H1 (cell line): ENCODE results near the gene STKLD1. TPM values are rescaled to one million over a fixed set of nuclear protein-coding genes. Genes with fewer than 3 reads are reported as not detected.

Experiments
- EZH2 ChIP-seq: fragments of 200-600 bp; sonication (generic); IDR thresholded peaks from 2 replicates; pipeline ENCODE4 v1.7.1; 2012; ENCODE audit warnings: low read depth, mild to moderate bottlenecking, moderate library complexity, low read length, inconsistent platforms; ENCODE audit not compliant: severe bottlenecking
- FOSL1 ChIP-seq: IDR thresholded peaks from 2 replicates; pipeline ENCODE4 v1.6.1; 2011; ENCODE audit warnings: mild to moderate bottlenecking, low read depth, low read length, moderate library complexity; ENCODE audit not compliant: insufficient read depth
- JUN ChIP-seq: IDR thresholded peaks from 2 replicates; pipeline ENCODE4 v1.6.1; 2011; ENCODE audit warnings: low read depth, mild to moderate bottlenecking, improper control_type of control experiment, low read length
- KDM4A ChIP-seq: IDR thresholded peaks from one replicate; pipeline ENCODE4 v1.7.1; 2012; ENCODE audit warnings: low read depth, mild to moderate bottlenecking, moderate library complexity, low read length, inconsistent platforms; ENCODE audit not compliant: severe bottlenecking
- MAFK ChIP-seq: IDR thresholded peaks from 2 replicates; pipeline ENCODE4 v1.6.1; 2012; ENCODE audit warnings: low read depth, mild to moderate bottlenecking, improper control_type of control experiment, low read length
- SIN3A ChIP-seq, 2 experiments: IDR thresholded peaks in 1 of 2; conservative IDR thresholded peaks in 1 of 2; 2 replicates each; pipeline ENCODE4 v1.6.1; 2011 to 2012; ENCODE audit warnings: low read length in 2 of 2, improper control_type of control experiment in 1 of 2, low read depth in 1 of 2, mild to moderate bottlenecking in 1 of 2
- SP1 ChIP-seq: IDR thresholded peaks from 2 replicates; pipeline ENCODE4 v1.6.1; 2011; ENCODE audit warnings: low read depth, low read length
- polyA plus RNA-seq, 7 experiments: library from polyadenylated mRNA; depleted of rRNA in 3 of 7; stranded (reverse) in 5 of 7; unstranded in 2 of 7; fragments of >200 nt in 5 of 7; fragments of 200-250 nt in 2 of 7; gene quantifications; 1 replicate in 5 of 7; 2 replicates in 1 of 7; 4 replicates in 1 of 7; pipeline versions ENCODE4 v1.2.1 to v1.2.3, GENCODE V29; 2011 to 2013; ENCODE audit warnings: missing spikeins in 2 of 7, mixed read lengths in 2 of 7
- total RNA-seq: library from RNA; stranded (reverse); fragmentation: NEBNext Ultra II Directional; extraction: Animal tissue kit (Norgen Biotek cat#: 25700); gene quantifications from 2 replicates; pipeline ENCODE4 v1.2.1, GENCODE V29; 2021

The STKLD1 gene
- total and polyA plus RNA-seq, 2 of the 8 experiments (the other 6 are each of a cell fraction or from before 2014, with no cell fraction given), result 0.26 TPM; not detected in 1

- TF ChIP-seq EZH2 (no peak), SP1 (no peak), MAFK (no peak), FOSL1 (no peak), KDM4A (no peak), JUN (no peak), SIN3A (conservative IDR thresholded peaks at IDR 0.05 in 1 of 2, IDR thresholded peaks at IDR 0.05 in 1 of 2; ENCODE audit: low read depth in 1 of 2, low read length in 2 of 2) (no peak)
Measured at GRCh38 chr9:133367221-133367620, 8.9 kb upstream of the STKLD1 start (continued).
